ENCODE data around the gene TRPV6. TPM values are rescaled to one million over a fixed set of nuclear protein-coding genes. Genes with fewer than 3 reads are reported as not detected.

Gene TRPV6
- total and polyA plus RNA-seq, 2 of the 4 experiments (the other 2 are of a cell fraction): 0.03 TPM; not detected in 1

DNA sequence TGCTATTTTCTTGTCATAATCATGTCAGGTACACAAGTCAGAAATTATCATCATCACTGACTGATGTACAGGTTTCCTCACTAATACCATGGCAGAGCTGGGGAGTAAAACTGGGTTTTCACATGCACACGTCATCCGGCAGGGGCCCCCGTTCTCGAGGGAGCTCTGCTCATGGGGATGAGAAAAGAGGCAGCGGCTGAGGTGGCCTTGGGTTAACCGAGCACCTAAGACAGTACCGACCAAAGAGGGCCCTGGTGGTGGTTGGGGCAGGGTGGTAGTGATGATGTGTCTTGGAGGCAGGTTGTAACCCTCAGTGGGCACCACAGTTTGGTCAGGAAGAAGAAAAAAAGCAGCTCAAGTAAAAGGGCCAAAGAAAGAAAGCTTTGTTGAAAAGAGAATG lies 12.1 kb upstream of the TRPV6 start:
- 51% methylated on average over 5 of the region's 7 CpGs; no CpG with 5 or more reads in 1 of the 2 experiments for WGBS, 2 experiments (ENCODE audit: extremely low coverage in 2 of 2, insufficient read length in 1 of 2)
- dilution Hi-C loops (cut with HindIII; ENCODE audit: low sequenced_read_pairs, unreplicated experiment): no loop called here
- CTCF ChIA-PET: no interaction called here

More for the DNA sequence above, 12.1 kb upstream of the TRPV6 start:
- Histone ChIP-seq H2BK15ac (ENCODE audit: low read depth, low read length) (no peak overlapping the region), H3K4me1 (ENCODE audit: control insufficient read depth, insufficient read depth, low read length) (no peaks in the 10 kb centered on the region), H3K27me3 (ENCODE audit: control insufficient read depth, insufficient read depth, low read length) (no peaks in the 10 kb centered on the region), H3K4me2 (ENCODE audit: low read depth, low read length) (no peak overlapping the region), H3K79me1 (ENCODE audit: low read depth in 1 of 2, low read length in 2 of 2) (no peaks in the 10 kb centered on the region), H3K4ac (ENCODE audit: low read depth, low read length) (no peak overlapping the region), H2BK120ac (ENCODE audit: low read depth, low read length) (no peak overlapping the region), H2AK5ac (ENCODE audit: low read depth, low read length) (no peak overlapping the region), H3K14ac (replicated peaks; ENCODE audit: low read depth, low read length) (no peak overlapping the region), H2BK5ac (ENCODE audit: low read depth, low read length, poor library complexity, severe bottlenecking) (no peak overlapping the region), H4K8ac (ENCODE audit: low read depth in 2 of 2, low read length in 2 of 2) (no peak overlapping the region), H2AK9ac (replicated peaks; ENCODE audit: low read depth, low read length, poor library complexity) (no peak overlapping the region), H4K20me1 (ENCODE audit: insufficient read depth, low read length) (no peaks in the 10 kb centered on the region), H3K9ac (ENCODE audit: low read depth, low read length) (no peak overlapping the region), H4K5ac (ENCODE audit: low read depth, low read length) (no peak overlapping the region), H3K9me3 (ENCODE audit: control insufficient read depth, insufficient read depth, low read length) (no peaks in the 10 kb centered on the region), H3K9me1 (ENCODE audit: insufficient read depth, low read length) (no peaks in the 10 kb centered on the region), H3K23ac (ENCODE audit: low read depth, low read length) (no peak overlapping the region), H2AFZ (replicated peaks; ENCODE audit: low read length, poor library complexity) (no peak overlapping the region), H3K18ac (ENCODE audit: low read depth, low read length) (no peak overlapping the region), H3K36me3 (ENCODE audit: control insufficient read depth, insufficient read depth, low read length) (no peaks in the 10 kb centered on the region), H3K27ac (ENCODE audit: insufficient read depth, low read length) (no peak overlapping the region), H3K56ac (ENCODE audit: extremely low read depth, insufficient read depth, low read length) (no peak overlapping the region), H2BK20ac (ENCODE audit: low read depth, low read length) (no peak overlapping the region), H3K4me3 (ENCODE audit: insufficient read depth, low read depth, low read length) (no peak overlapping the region), H4K91ac (ENCODE audit: insufficient read depth, low read depth, low read length) (no peak overlapping the region)
- TF ChIP-seq POLR2A (IDR thresholded peaks at IDR 0.05; ENCODE audit: low read depth, low read length) (no peak), RAD21 (IDR thresholded peaks at IDR 0.05; ENCODE audit: low read length) (no peak), MAZ (IDR thresholded peaks at IDR 0.05; ENCODE audit: borderline replicate concordance, low read depth, low read length) (no peak), BHLHE40 (IDR thresholded peaks at IDR 0.05; ENCODE audit: low read depth, low read length) (no peak), CHD1 (IDR thresholded peaks at IDR 0.05; ENCODE audit: low read depth, low read length) (no peak), MAFK (IDR thresholded peaks at IDR 0.05; ENCODE audit: low read depth, low read length) (no peak), FOS (IDR thresholded peaks at IDR 0.05; ENCODE audit: low read depth, low read length) (no peak), RCOR1 (IDR thresholded peaks at IDR 0.05; ENCODE audit: insufficient replicate concordance, low read length) (no peak), NFE2L2 (IDR thresholded peaks at IDR 0.05; ENCODE audit: low read depth, low read length) (no peak), RFX5 (IDR thresholded peaks at IDR 0.05; ENCODE audit: low read depth, low read length) (no peak), CEBPB (IDR thresholded peaks at IDR 0.05; ENCODE audit: low read depth, low read length) (no peak), MXI1 (IDR thresholded peaks at IDR 0.05; ENCODE audit: borderline replicate concordance, low read depth, low read length) (no peak), SMC3 (IDR thresholded peaks at IDR 0.05; ENCODE audit: low read depth, low read length) (no peak)
- TF ChIP-seq, protein P1, sequence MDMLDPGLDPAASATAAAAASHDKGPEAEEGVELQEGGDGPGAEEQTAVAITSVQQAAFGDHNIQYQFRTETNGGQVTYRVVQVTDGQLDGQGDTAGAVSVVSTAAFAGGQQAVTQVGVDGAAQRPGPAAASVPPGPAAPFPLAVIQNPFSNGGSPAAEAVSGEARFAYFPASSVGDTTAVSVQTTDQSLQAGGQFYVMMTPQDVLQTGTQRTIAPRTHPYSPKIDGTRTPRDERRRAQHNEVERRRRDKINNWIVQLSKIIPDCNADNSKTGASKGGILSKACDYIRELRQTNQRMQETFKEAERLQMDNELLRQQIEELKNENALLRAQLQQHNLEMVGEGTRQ (IDR thresholded peaks at IDR 0.05; ENCODE audit: low read depth, low read length): no peak
- TF ChIP-seq, protein P2, sequence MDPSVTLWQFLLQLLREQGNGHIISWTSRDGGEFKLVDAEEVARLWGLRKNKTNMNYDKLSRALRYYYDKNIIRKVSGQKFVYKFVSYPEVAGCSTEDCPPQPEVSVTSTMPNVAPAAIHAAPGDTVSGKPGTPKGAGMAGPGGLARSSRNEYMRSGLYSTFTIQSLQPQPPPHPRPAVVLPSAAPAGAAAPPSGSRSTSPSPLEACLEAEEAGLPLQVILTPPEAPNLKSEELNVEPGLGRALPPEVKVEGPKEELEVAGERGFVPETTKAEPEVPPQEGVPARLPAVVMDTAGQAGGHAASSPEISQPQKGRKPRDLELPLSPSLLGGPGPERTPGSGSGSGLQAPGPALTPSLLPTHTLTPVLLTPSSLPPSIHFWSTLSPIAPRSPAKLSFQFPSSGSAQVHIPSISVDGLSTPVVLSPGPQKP (IDR thresholded peaks at IDR 0.05; ENCODE audit: borderline replicate concordance, low read depth, low read length): no peak
- TF ChIP-seq, protein P3, sequence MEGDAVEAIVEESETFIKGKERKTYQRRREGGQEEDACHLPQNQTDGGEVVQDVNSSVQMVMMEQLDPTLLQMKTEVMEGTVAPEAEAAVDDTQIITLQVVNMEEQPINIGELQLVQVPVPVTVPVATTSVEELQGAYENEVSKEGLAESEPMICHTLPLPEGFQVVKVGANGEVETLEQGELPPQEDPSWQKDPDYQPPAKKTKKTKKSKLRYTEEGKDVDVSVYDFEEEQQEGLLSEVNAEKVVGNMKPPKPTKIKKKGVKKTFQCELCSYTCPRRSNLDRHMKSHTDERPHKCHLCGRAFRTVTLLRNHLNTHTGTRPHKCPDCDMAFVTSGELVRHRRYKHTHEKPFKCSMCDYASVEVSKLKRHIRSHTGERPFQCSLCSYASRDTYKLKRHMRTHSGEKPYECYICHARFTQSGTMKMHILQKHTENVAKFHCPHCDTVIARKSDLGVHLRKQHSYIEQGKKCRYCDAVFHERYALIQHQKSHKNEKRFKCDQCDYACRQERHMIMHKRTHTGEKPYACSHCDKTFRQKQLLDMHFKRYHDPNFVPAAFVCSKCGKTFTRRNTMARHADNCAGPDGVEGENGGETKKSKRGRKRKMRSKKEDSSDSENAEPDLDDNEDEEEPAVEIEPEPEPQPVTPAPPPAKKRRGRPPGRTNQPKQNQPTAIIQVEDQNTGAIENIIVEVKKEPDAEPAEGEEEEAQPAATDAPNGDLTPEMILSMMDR (conservative IDR thresholded peaks at IDR 0.05; ENCODE audit: low read depth, low read length): no peak
- intact Hi-C loops (cut with micrococcal nuclease): no loop called here
- in situ Hi-C loops (cut with MboI; ENCODE audit: low sequenced_read_pairs): no loop called here
- BruUV-seq (replicated peaks): no TSS peak
- POLR2A ChIA-PET (ENCODE audit: unreplicated experiment): no interaction called here
- no peak for DNase-seq
- no peak for ATAC-seq (ENCODE audit: low read depth)
